SU-DHL-6 (cell line): Measurements from ENCODE around the gene C6orf132.

Source experiments
- H2AFZ ChIP-seq: fragments of 200-600 bp; sonication (generic); 2 replicates; pipeline ENCODE4 v1.6.1; 2014; ENCODE audit warnings: low read depth, mild to moderate bottlenecking, moderate library complexity, mixed read lengths, antibody characterized with exemption, low read length; ENCODE audit not compliant: severe bottlenecking
- H3F3A ChIP-seq: fragments of 200-600 bp; shearing (Covaris generic); 2 replicates; pipeline ENCODE4 v1.6.0; 2016; ENCODE audit warnings: antibody characterized with exemption, mild to moderate bottlenecking; ENCODE audit not compliant: insufficient read depth
- H3K27ac ChIP-seq: fragments of 200-600 bp; sonication (generic); 2 replicates; pipeline ENCODE4 v1.5.1; 2016; ENCODE audit warnings: low read depth, mild to moderate bottlenecking, low read length, moderate library complexity, mixed read lengths
- H3K27me3 ChIP-seq: fragments of 200-600 bp; sonication (generic), shearing (Covaris generic); 2 replicates; pipeline ENCODE4 v1.6.0; 2014; ENCODE audit warnings: mild to moderate bottlenecking, low read length
- H3K36me3 ChIP-seq: fragments of 200-600 bp; sonication (generic); 2 replicates; pipeline ENCODE4 v1.6.1; 2014; ENCODE audit warnings: mild to moderate bottlenecking, low read length, mixed read lengths
- H3K4me2 ChIP-seq: fragments of 300-600, 200-600 bp; shearing (Covaris generic), sonication (generic); 2 replicates; pipeline ENCODE4 v1.6.0; 2014; ENCODE audit warnings: low read length, low read depth, mild to moderate bottlenecking; ENCODE audit not compliant: poor library complexity, severe bottlenecking
- H3K4me3 ChIP-seq: fragments of 200-600 bp; sonication (generic); 2 replicates; pipeline ENCODE4 v1.5.1; 2014; ENCODE audit warnings: antibody characterized with exemption, low read length, mild to moderate bottlenecking, mixed read lengths; ENCODE audit not compliant: insufficient read depth, poor library complexity, severe bottlenecking
- H3K79me2 ChIP-seq: fragments of 200-600 bp; sonication (generic); 2 replicates; pipeline ENCODE4 v1.6.1; 2014; ENCODE audit warnings: mild to moderate bottlenecking, low read length, moderate library complexity; ENCODE audit not compliant: insufficient read depth
- H3K9ac ChIP-seq: fragments of 200-600 bp; sonication (generic); 2 replicates; pipeline ENCODE4 v1.7.0; 2014; ENCODE audit warnings: mild to moderate bottlenecking, low read length
- H3K9me2 ChIP-seq: fragments of 200-600 bp; sonication (generic); replicated peaks from 2 replicates; pipeline ENCODE4 v1.6.1; 2014; ENCODE audit warnings: low read length; ENCODE audit not compliant: insufficient read depth
- H3K9me3 ChIP-seq: fragments of 200-600 bp; sonication (generic); 2 replicates; pipeline ENCODE4 v1.6.1; 2014; ENCODE audit warnings: low read length, mixed read lengths; ENCODE audit not compliant: insufficient read depth
- H4K20me1 ChIP-seq: fragments of 200-600 bp; sonication (generic); 2 replicates; pipeline ENCODE4 v1.6.1; 2014; ENCODE audit warnings: low read depth, mild to moderate bottlenecking, antibody characterized with exemption, low read length, moderate library complexity, mixed read lengths
- EZH2phosphoT487 ChIP-seq: fragments of 200-600 bp; sonication (generic), shearing (Covaris generic); conservative IDR thresholded peaks from 2 replicates; pipeline ENCODE4 v1.6.1; 2018; ENCODE audit warnings: mild to moderate bottlenecking, antibody characterized with exemption, low read length, moderate library complexity, mixed read lengths
- TF ChIP-seq, protein P1 (sequence below): fragments of 200-600 bp; sonication (generic); IDR thresholded peaks from one replicate; pipeline ENCODE4 v1.5.1; 2017; ENCODE audit warnings: antibody characterized with exemption, mild to moderate bottlenecking, low read length, moderate library complexity; ENCODE audit not compliant: insufficient read depth, poor library complexity, severe bottlenecking

C6orf132 gene

DNA sequence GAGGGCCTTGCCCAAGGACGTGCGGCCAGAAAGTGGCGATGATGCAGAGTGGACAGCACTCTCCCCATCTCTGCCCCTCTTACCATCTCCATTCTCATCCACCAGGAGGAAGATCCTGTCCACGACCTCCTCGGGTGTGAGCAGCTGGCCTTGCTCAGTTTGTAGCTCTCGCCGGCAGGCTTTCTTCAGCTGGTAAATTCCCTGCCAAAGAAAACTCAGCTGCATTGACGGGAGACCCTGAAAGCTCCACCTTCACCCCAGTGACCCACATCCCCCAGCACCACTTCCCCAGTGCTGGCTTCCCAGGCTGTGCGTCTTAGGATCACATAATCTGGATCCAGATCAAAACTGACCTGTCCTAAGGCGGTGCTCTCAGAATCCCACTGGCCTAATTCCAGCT is 43.2 kb upstream of the C6orf132 start:
- H3F3A ChIP-seq: no peaks in the 10 kb centered on the region
- H3K79me2 ChIP-seq: no peaks in the 10 kb centered on the region
- H3K4me3 ChIP-seq: no peak overlapping the region
- H4K20me1 ChIP-seq: no peaks in the 10 kb centered on the region
- TF ChIP-seq EZH2phosphoT487: no peak
- TF ChIP-seq, protein P1, sequence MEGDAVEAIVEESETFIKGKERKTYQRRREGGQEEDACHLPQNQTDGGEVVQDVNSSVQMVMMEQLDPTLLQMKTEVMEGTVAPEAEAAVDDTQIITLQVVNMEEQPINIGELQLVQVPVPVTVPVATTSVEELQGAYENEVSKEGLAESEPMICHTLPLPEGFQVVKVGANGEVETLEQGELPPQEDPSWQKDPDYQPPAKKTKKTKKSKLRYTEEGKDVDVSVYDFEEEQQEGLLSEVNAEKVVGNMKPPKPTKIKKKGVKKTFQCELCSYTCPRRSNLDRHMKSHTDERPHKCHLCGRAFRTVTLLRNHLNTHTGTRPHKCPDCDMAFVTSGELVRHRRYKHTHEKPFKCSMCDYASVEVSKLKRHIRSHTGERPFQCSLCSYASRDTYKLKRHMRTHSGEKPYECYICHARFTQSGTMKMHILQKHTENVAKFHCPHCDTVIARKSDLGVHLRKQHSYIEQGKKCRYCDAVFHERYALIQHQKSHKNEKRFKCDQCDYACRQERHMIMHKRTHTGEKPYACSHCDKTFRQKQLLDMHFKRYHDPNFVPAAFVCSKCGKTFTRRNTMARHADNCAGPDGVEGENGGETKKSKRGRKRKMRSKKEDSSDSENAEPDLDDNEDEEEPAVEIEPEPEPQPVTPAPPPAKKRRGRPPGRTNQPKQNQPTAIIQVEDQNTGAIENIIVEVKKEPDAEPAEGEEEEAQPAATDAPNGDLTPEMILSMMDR: no peak
- no peak overlapping the region for H3K4me2 ChIP-seq
- no peaks in the 10 kb centered on the region for H3K36me3 ChIP-seq
- H3K9me3 ChIP-seq: no peaks in the 10 kb centered on the region
- no peak overlapping the region for H3K27ac ChIP-seq
- no peaks in the 10 kb centered on the region for H3K9me2 ChIP-seq
- no peak overlapping the region for H2AFZ ChIP-seq
- H3K27me3 ChIP-seq: no peaks in the 10 kb centered on the region
- H3K9ac ChIP-seq: no peak overlapping the region

DNA sequence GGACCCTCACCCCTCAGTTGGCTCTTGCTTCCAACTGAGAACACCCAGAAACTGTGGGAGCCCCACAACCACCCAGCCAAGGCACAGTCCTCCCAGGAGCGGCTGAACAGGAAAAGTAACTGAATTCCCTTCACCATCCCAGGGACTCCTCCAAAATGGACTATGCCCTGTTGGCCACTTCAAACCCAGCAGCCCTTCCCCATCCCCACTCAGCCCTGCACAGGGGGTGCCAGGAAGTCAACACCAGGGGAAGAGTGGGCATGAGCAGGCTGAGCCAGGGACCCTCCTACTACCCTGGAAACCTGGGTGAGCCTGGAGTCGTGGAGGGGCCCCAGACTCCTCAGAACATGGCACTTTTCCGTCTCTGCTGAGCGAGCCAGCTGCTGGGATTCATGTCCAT is 42.1 kb upstream of the C6orf132 start:
- TF ChIP-seq, protein P1: no peak
- TF ChIP-seq EZH2phosphoT487: no peak
- no peaks in the 10 kb centered on the region for H3K79me2 ChIP-seq
- no peak overlapping the region for H3K4me3 ChIP-seq
- no peaks in the 10 kb centered on the region for H3K9me2 ChIP-seq
- no peak overlapping the region for H3K27ac ChIP-seq
- no peak overlapping the region for H3K4me2 ChIP-seq
- no peak overlapping the region for H2AFZ ChIP-seq
- no peaks in the 10 kb centered on the region for H3F3A ChIP-seq
- no peaks in the 10 kb centered on the region for H3K9me3 ChIP-seq
- H4K20me1 ChIP-seq: no peaks in the 10 kb centered on the region
- H3K36me3 ChIP-seq: no peaks in the 10 kb centered on the region
- H3K27me3 ChIP-seq: no peaks in the 10 kb centered on the region
- H3K9ac ChIP-seq: no peak overlapping the region

DNA sequence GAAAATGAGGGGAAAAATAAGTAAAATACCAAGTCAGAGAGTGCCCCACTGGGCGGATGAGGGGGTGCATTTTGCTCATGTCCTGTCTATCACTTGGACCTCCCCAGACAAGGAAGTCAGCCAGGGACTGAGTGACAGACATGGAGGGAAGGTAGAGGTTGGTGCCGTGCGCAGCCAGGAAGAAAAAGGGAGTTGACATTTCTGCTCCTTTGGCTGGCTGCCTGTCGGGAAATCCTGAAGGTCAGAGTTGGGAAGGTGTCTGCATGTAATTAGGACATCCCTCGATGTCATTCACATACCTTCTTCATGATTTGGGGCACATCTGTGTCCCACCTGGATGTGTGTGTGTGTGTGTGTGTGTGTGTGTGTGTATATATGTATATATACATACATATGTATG is 39.7 kb upstream of the C6orf132 start:
- Histone ChIP-seq H3K27ac (no peak overlapping the region), H3K27me3 (no peaks in the 10 kb centered on the region), H3K4me2 (no peak overlapping the region), H3K4me3 (no peak overlapping the region), H3K36me3 (no peaks in the 10 kb centered on the region), H3K9me3 (no peaks in the 10 kb centered on the region), H3F3A (no peaks in the 10 kb centered on the region), H3K79me2 (no peaks in the 10 kb centered on the region), H3K9me2 (no peaks in the 10 kb centered on the region), H2AFZ (no peak overlapping the region), H3K9ac (no peak overlapping the region), H4K20me1 (no peaks in the 10 kb centered on the region)
- TF ChIP-seq, protein P1: no peak
- TF ChIP-seq EZH2phosphoT487: no peak

DNA sequence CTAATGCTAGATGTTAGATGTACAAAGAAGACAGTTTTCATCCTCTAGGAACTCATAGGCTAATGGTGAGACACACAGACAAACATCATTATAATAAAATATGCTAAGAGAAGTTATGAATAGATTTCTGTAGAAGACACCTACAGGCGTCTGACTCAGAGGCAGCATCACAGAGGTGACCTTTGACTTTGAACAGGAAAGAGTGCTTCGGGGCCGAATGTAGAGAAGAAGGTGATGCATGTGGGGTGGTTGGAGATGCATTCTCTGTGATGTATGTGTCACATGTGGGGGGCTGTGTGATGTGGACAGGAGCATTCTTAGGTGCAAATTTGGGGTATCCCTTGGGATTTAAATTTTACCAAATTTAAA is 37.5 kb upstream of the C6orf132 start:
- Histone ChIP-seq H2AFZ (no peak overlapping the region), H3K4me3 (no peak overlapping the region), H3F3A (no peaks in the 10 kb centered on the region), H3K9me3 (no peaks in the 10 kb centered on the region), H3K9me2 (no peaks in the 10 kb centered on the region), H3K36me3 (no peaks in the 10 kb centered on the region), H3K9ac (no peak overlapping the region), H3K4me2 (no peak overlapping the region), H4K20me1 (no peaks in the 10 kb centered on the region), H3K27ac (no peak overlapping the region), H3K79me2 (no peaks in the 10 kb centered on the region), H3K27me3 (no peaks in the 10 kb centered on the region)
- TF ChIP-seq, protein P1: no peak
- TF ChIP-seq EZH2phosphoT487: no peak
